DMS53 (cell line): ENCODE measurements around the gene TMOD1.

Experiments
- DNase-seq: peaks from one replicate; lab custom pipeline; 2025; lab: John Stamatoyannopoulos, UW

Gene TMOD1

DNA sequence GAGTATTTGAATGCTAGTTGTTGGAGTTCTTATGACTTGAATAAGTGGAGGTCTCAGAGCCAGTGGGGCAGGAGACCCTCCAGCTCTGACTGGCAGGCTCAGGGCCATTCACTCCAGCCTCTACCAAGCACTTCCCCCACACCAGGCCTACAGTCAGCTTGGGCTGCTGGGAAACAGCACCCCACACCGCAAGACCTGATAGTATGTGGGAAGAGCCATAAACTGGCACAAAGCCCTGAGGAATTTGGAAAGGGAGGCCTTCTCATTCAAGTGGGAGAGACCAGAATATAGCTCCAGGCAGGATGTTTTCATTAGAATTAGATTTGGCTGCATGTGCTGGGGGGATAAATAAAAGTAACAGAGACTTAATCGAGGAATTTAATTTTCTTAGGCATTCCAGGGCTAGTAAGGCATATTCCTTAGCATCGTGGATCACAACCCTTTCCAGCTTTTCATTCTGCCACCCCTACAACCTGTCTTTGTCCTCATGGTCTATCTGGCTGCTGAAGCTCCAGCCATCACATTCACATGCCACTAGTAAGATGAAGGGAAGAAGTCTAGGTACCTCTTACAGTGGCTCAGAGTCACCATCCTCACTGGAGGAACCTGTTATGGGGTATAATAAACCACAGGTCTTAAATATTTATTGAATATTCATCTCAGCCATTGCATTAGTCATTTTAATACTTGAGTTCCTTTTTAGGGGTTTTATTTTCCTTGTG lies 47.5 kb downstream of the TMOD1 start:
- no peak for DNase-seq

DNA sequence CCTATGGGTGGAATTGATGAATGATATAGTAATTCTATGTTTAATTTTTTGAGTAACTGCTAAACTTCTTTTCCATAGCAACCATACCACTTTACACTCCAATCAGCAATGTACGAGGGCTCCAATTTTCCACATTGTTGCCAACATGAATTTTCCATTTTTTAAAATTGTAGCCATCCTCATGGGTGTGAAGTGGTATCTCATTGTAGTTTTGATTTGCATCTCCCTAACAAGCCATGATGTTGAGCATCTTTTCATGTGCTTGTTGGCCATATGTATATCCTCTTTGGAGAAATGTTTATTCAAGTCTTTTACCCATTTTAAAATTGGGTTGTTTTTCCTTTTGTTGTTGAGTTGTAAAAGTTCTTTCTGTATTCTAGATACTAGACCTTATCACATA lies 48.9 kb downstream of the TMOD1 start:
- DNase-seq: no peak

DNA sequence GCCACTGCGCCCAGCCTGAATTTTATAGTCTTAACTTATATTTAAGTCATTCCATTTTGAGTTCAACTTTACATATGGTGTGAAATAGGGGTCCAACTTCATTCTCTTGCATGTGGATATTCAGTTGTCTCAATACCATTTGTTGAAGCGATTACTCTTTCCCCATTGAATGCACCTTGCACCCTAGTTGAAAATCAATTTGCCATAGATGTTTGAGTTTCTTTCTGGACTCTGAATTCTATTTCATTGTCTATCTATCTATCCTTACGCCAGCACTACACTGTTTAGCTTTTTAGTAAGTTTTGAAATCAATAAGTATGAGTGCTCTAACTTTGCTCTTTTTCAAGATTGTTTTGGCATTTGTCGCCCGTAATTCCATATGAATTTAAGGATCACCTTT lies 49.8 kb downstream of the TMOD1 start:
- no peak for DNase-seq

- DNase-seq: no peak
Observed at GRCh38 chr9:97553141-97553540, 51.7 kb downstream of the TMOD1 start.

DNA sequence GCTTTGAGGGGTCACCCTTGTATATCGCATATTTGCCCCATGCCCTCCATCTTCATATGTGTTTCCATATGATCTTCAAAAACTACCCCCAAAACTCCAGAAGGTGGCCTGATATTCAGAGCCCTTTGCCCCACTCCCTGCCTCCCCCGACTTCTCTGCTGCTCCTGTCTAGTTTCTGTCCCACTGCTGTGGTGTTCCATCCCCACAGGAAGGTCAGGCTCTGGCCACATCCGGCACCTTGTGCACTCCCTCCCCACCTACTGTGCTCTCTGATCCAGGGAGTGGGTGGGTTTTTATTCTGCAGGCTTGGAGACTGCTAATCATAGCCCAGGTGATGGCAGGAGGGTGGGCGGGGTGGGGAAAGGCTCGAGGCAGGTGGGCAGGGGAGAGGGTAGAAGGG lies 52.4 kb downstream of the TMOD1 start:
- DNase-seq: no peak

DNA sequence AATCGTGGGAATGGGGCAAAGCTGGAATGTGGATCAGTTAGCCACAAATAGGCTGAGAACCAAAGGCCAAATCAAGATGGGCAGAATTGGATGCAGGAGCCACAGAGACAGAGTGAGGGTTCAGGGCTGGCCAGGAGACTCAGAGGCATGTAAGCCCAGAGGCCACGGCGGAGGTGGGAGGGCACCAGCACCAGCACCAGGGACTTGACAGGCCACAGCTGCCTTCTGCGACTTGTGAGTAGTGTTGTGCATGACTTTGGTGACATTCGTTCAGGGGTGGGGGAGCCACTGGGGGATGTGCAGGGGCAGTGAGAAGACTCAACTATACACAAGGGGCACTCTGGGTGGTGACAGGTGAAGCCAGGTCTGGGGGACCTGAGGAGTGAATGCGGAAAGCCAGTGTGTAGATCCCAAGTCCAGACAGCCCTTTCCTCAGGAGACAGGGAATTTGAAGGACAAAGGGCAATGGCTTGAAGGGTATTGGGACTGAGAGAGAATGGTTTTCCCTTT lies 53.2 kb downstream of the TMOD1 start:
- no peak for DNase-seq

GRCh38 chr9:97555164-97555563 lies 53.7 kb downstream of the TMOD1 start:
- DNase-seq: no peak

DNA sequence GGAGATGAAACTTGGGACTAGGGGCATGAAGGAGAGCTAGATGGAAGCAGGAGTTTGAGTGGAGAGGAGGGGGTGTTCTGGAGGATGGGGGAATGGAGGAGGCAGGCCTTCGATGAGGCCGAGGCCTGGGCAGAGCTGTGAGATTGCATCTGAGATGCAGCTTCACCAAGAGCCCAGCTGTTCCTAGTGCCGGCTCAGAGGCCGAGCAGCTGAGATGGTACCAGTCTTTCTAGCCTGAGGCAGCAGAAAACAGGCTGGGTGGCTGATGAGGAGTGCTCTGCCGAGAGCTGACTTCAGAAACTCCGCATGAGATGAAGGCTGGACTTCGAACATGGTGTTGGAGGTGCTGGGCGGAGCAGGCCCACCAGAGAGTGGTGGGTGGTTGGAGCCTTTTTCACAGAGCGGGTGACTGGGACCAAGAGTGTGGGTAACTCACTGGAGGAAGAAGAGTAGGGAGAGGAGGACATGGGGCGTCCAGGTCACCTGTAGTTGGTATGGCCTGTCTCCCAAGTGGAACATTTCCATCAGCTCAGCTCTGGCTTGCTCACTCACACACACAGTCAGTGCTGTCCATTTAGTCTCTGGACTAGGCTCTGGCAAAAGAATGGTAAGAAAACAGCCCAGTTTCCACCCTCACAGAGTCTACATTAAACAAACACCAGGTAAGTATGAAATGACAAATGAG lies 54.7 kb downstream of the TMOD1 start:
- DNase-seq: no peak

DNA sequence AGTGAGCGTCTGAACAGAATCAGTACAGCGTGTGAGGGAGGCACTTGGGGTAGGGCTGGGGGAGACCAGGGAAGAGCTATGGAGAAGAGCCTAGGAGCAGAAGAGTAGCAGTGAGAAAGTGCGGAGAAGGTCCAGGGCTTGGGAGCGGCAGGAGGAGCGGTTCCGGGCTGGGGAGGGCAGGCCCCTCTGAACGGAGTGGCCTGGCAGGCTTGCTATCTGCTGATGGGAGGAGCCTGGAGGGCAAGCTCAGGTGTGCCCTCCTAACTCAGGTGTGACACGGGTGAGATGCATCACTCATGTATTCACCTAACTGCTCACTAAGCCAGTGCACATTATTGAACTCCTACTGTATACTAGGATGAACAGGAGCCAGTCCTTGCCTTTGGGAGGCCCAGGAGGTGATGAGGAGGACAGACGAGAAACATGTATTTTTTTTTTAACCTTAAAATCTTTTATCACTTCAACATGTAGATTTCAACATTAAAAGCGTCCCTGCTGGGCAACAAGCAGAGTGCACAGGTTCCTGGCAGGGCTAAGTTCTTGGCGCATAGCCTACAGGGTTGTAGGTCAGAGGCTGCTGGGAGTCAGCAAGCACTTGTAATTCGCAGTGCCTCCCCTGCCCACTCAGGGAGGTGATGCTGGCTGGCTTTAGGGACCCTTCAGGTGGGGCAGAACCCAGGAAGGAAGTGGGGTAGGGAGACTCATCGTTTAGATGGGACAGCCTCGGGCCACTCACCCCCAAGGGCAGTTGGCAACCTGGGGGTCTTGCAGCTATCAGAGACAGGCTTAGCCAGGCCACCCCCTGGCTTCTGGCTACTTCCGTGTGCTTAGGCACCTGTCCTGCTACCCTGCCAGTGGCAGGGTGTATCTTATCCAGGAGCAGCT lies 55.5 kb downstream of the TMOD1 start:
- DNase-seq: no peak

- DNase-seq: no peak
Observed at GRCh38 chr9:97557606-97558095, 56.2 kb downstream of the TMOD1 start.

DNA sequence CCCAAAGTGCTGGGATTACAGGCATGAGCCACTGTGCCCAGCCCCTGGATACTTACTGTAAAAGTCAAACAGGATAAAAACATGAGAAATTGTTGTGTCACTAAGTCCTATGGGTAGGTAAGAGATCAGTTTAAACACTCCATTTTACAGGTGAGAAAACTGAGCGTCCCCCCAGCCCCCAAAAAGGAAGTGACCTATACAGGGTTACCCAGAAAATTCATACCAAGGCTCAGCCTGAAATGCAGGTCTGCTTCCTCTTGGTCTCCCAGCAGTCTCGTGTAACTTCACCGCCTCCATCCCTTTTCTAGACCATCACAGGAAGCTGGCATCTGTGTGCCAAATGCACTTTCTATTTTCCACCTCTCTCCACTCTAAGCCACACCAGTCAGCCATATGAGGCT lies 57.2 kb downstream of the TMOD1 start:
- no peak for DNase-seq

DNA sequence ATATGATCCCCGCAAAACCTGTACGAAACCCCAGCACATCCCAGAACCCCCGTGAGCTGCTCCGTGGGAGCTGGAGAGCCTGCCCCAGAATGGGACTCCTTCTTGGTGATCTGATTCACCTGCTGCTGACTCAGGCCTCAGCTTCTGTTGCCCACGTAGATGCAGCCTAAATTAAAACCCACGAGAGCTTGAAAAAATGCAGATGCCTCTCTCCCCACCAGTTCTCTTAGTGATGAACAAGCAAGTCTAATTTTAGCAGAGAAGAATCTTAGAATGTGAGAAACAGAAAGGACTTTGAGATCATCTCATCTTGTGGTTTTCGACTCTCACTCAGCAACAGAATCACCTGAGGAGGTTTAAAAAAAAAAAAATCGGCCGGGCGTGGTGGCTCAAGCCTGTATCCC lies 57.6 kb downstream of the TMOD1 start:
- DNase-seq: no peak

- DNase-seq: no peak
Observed at GRCh38 chr9:97560154-97560553, 58.7 kb downstream of the TMOD1 start.

DNA sequence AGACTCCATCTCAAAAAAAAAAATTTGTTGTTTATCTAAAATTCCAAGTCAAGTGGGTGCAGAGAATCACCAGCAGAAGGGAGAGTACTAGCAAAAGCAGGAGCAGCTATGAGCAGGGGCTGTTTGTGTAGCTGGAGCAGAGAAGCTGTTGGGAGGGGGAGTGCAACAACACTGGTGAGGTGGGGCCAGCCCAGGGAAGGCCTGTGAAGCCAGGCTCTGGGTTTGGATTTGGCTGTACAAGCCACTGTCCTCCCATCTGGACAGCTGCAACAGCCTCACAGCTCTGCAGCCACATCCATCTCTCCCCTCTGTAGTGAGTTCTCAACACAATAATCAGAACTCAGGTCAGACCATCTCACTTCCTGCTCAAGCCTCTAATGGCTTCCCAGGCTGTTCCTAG lies 59.4 kb downstream of the TMOD1 start:
- DNase-seq: no peak

- DNase-seq: no peak
Observed at GRCh38 chr9:97561501-97561900, 60.0 kb downstream of the TMOD1 start.

DNA sequence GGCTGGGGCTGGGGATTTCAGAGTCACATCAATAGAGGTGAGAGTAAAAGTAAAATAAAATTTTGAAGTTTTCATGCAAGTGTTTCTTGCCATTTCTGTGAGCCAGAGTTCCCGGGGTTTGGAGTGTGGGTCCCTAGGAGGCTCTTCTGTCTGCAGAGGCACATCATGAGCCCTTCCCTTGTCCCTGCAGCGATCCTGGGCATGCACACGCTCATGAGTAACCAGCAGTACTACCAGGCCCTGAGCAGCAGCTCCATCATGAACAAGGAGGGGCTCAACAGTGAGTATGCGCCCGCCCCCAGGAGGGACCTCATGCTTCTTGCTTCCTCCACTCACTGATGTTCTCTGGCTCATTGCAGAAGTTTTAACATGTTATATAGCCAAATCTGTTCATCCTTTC lies 61.1 kb downstream of the TMOD1 start:
- no peak for DNase-seq

DNA sequence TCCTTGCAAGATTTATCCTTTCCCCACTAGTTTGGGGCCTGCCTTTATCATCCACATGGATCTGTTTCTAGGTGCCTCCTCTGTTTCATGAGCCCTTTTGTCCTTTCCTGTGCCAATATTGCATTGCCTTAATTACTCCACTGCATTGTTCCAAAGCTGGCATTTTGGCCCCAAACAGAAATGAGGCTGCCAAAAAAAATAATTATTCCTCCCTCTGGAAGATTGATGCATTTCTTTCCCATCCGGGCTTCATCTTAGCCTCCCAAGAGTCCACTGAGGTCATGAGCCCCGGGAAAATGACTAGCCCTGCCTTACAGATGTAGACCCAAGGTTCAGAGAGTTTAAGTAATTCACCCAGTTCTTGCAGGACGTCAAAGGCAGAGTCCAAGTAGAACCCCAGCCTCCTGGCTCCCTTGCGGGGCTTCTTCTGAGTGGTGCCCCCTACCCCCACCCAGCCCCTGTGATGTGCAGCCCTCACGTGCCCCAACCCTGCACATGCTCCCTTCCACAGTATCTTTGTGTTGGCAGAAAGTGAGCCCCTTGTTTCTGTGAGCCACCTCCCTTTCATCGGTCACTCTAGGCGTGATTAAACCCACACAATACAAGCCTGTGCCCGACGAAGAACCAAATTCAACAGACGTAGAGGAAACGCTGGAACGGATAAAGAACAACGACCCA lies 62.1 kb downstream of the TMOD1 start:
- no peak for DNase-seq

GRCh38 chr9:97564291-97565175 lies 63.1 kb downstream of the TMOD1 start:
- DNase-seq: peak; percentile 36

- no peak for DNase-seq
Observed at GRCh38 chr9:97565262-97565661, 63.8 kb downstream of the TMOD1 start.

- no peak for DNase-seq
Observed at GRCh38 chr9:97567182-97567893, 65.9 kb downstream of the TMOD1 start.
